GM23338 (cell line): ENCODE results near the gene EHF. TPM values are rescaled to one million over a fixed set of nuclear protein-coding genes. Genes with fewer than 3 reads are reported as not detected.

Experiments
- ATAC-seq: fragments of 200-7000 bp; cut with Tn5 transposase; 3 replicates; pipeline ENCODE4 v1.9.1; 2020
- DNase-seq: peaks from one replicate; pipeline ENCODE4 v3.0.0-alpha.2; 2015; ENCODE audit warnings: low spot score
- H2AFZ ChIP-seq: fragments of 200-600 bp; sonication (generic); 2 replicates; pipeline ENCODE4 v1.8.0; 2016; ENCODE audit warnings: antibody characterized with exemption, mild to moderate bottlenecking, moderate library complexity
- H3F3A ChIP-seq: fragments of 200-600 bp; sonication (generic); replicated peaks from 2 replicates; pipeline ENCODE4 v1.8.0; 2017; ENCODE audit warnings: antibody characterized with exemption, mixed run types, low read depth
- H3K27ac ChIP-seq: fragments of 200-600 bp; sonication (generic); 2 replicates; pipeline ENCODE4 v1.6.1; 2016; ENCODE audit warnings: low read depth
- H3K27me3 ChIP-seq: fragments of 200-600 bp; sonication (generic); 2 replicates; pipeline ENCODE4 v1.8.0; 2016; ENCODE audit warnings: mild to moderate bottlenecking, mixed run types, moderate library complexity; ENCODE audit not compliant: insufficient read depth
- H3K36me3 ChIP-seq: fragments of 200-600 bp; sonication (generic); 2 replicates; pipeline ENCODE4 v1.8.0; 2016; ENCODE audit warnings: mild to moderate bottlenecking; ENCODE audit not compliant: insufficient read depth
- H3K4me1 ChIP-seq: fragments of 200-600 bp; sonication (generic); 2 replicates; pipeline ENCODE4 v1.8.0; 2016; ENCODE audit warnings: mild to moderate bottlenecking, moderate library complexity; ENCODE audit not compliant: insufficient read depth
- H3K4me2 ChIP-seq: fragments of 200-600 bp; sonication (generic); 2 replicates; pipeline ENCODE4 v1.7.1; 2017; ENCODE audit warnings: mixed run types
- H3K4me3 ChIP-seq: fragments of 200-600 bp; sonication (generic); 2 replicates; pipeline ENCODE4 v1.6.1; 2016; ENCODE audit warnings: mixed run types
- H3K79me2 ChIP-seq: fragments of 200-600 bp; sonication (generic); replicated peaks from 2 replicates; pipeline ENCODE4 v1.8.0; 2017; ENCODE audit warnings: mild to moderate bottlenecking; ENCODE audit not compliant: insufficient read depth
- H3K9me2 ChIP-seq: fragments of 200-600 bp; sonication (generic); 2 replicates; pipeline ENCODE4 v1.8.0; 2017; ENCODE audit not compliant: insufficient read depth
- H4K20me1 ChIP-seq: fragments of 200-600 bp; sonication (generic); replicated peaks from 2 replicates; pipeline ENCODE4 v1.8.0; 2017; ENCODE audit warnings: mild to moderate bottlenecking; ENCODE audit not compliant: insufficient read depth
- H3K27ac Mint-ChIP-seq: 2 replicates; pipeline ENCODE4 v1.8.0; 2020; ENCODE audit warnings: inconsistent platforms, mild to moderate bottlenecking, moderate library complexity, mixed read lengths
- H3K27me3 Mint-ChIP-seq: 3 replicates; pipeline ENCODE4 v1.8.0; 2022; ENCODE audit warnings: low read depth, mild to moderate bottlenecking, moderate library complexity, mixed read lengths, inconsistent platforms; ENCODE audit not compliant: insufficient read depth, poor library complexity
- H3K36me3 Mint-ChIP-seq: 3 replicates; pipeline ENCODE4 v1.8.0; 2021; ENCODE audit warnings: low read depth, mild to moderate bottlenecking, inconsistent platforms, moderate library complexity, mixed read lengths
- H3K4me1 Mint-ChIP-seq: 3 replicates; pipeline ENCODE4 v1.8.0; 2020; ENCODE audit warnings: mild to moderate bottlenecking, inconsistent platforms, mixed read lengths
- H3K4me3 Mint-ChIP-seq: 3 replicates; pipeline ENCODE4 v1.8.0; 2021; ENCODE audit warnings: moderate library complexity, mild to moderate bottlenecking, inconsistent platforms, mixed read lengths
- H3K9me3 Mint-ChIP-seq: 3 replicates; pipeline ENCODE4 v1.8.0; 2020; ENCODE audit warnings: moderate library complexity, mild to moderate bottlenecking, inconsistent platforms, mixed read lengths
- CREB1 ChIP-seq: fragments of 250-450 bp; sonication (Bioruptor Pico); IDR thresholded peaks from 2 replicates; pipeline ENCODE4 v1.5.0; 2020; ENCODE audit warnings: low read depth, mild to moderate bottlenecking, moderate library complexity
- EZH2 ChIP-seq: fragments of 200-600 bp; sonication (generic); IDR thresholded peaks from one replicate; pipeline ENCODE4 v1.8.0; 2017; ENCODE audit warnings: antibody characterized with exemption, mild to moderate bottlenecking, low read depth; ENCODE audit not compliant: unreplicated experiment
- EZH2phosphoT487 ChIP-seq: fragments of 200-600 bp; sonication (generic); IDR thresholded peaks from one replicate; pipeline ENCODE4 v1.8.1; 2018; ENCODE audit warnings: antibody characterized with exemption; ENCODE audit not compliant: unreplicated experiment
- JUNB ChIP-seq: IDR thresholded peaks from one replicate; pipeline ENCODE4 v1.6.1; 2016; ENCODE audit warnings: antibody characterized with exemption; ENCODE audit not compliant: unreplicated experiment
- NANOG ChIP-seq: IDR thresholded peaks from 2 replicates; pipeline ENCODE4 v1.6.1; 2016; ENCODE audit warnings: antibody characterized with exemption, borderline replicate concordance
- POLR2AphosphoS5 ChIP-seq: IDR thresholded peaks from 2 replicates; pipeline ENCODE4 v1.6.1; 2016; ENCODE audit warnings: antibody characterized with exemption, low read depth
- STAT1 ChIP-seq: IDR thresholded peaks from one replicate; pipeline ENCODE4 v1.6.1; 2016; ENCODE audit warnings: antibody characterized with exemption; ENCODE audit not compliant: unreplicated experiment
- ZNF114 ChIP-seq: fragments of 250-450 bp; sonication (Bioruptor Pico); IDR thresholded peaks from 2 replicates; pipeline ENCODE4 v1.5.0; 2020; ENCODE audit warnings: mild to moderate bottlenecking, moderate library complexity
- ZNF331 ChIP-seq: fragments of 250-450 bp; sonication (Bioruptor Pico); IDR thresholded peaks from 2 replicates; pipeline ENCODE4 v1.5.0; 2020; ENCODE audit warnings: low read depth, mild to moderate bottlenecking, moderate library complexity
- polyA plus RNA-seq: library from polyadenylated mRNA; unstranded; fragments of >200 nt; fragmentation: Nextera tagmentation; extraction: Ambion mirVana; gene quantifications from 2 replicates; pipeline ENCODE4 v1.2.1, GENCODE V29; 2016
- total RNA-seq: library from RNA; depleted of rRNA; stranded (reverse); fragments of >200 nt; shearing (Covaris generic); gene quantifications from 2 replicates; pipeline ENCODE4 v1.2.3, GENCODE V29; 2014
- TF ChIP-seq, protein P1 (sequence below): IDR thresholded peaks from 2 replicates; pipeline ENCODE4 v1.6.1; 2016; ENCODE audit warnings: antibody characterized with exemption
- TF ChIP-seq, protein P2 (sequence below): IDR thresholded peaks from one replicate; pipeline ENCODE4 v1.6.1; 2018; ENCODE audit warnings: antibody characterized with exemption; ENCODE audit not compliant: unreplicated experiment
- TF ChIP-seq, protein P3 (sequence below), 2 experiments: fragments of 200-600 bp in 1 of 2; sonication (generic) in 1 of 2; conservative IDR thresholded peaks; 2 replicates each; pipeline versions ENCODE4 v1.5.1 to v1.6.1; 2016 to 2017; ENCODE audit warnings: antibody characterized with exemption in 2 of 2, low read depth in 2 of 2, mild to moderate bottlenecking in 2 of 2, moderate library complexity in 1 of 2

The EHF gene
- total and polyA plus RNA-seq, 2 experiments from 2014 or later: not detected

DNA sequence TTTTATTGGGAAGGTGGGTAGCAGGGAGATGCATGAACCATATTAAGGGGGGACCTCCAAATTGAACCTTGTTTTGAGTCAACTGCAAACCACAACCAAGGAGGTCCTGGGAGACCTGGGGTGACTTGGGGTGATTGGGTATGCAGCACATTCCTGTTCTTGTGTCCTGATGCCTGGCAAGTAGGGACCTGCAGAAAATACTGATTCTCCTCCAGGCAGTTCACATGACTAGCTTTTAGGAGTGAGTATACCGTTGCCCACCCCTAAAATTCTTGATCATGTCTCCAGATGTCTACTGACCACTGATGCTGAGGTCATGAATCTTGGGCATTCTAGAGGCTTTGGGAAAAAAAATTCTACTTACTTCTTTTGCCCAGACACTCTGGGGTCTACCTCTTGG lies 6.3 kb downstream of the EHF start:
- Mint-ChIP-seq H3K4me1 (no peaks in the 10 kb centered on the region), H3K9me3 (no peaks in the 10 kb centered on the region; the same call in 2 of the 3 replicates), H3K27ac (no peak overlapping the region), H3K36me3 (no peaks in the 10 kb centered on the region), H3K4me3 (no peak overlapping the region), H3K27me3 (peaks cover 3% of the 10 kb centered on the region)
- H3K4me2 ChIP-seq: no peak overlapping the region
- DNase-seq (no peak), ATAC-seq (no peak)
- peaks cover 24% of the 10 kb centered on the region for H3K9me2 ChIP-seq
- no peaks in the 10 kb centered on the region for H3K27me3 ChIP-seq
- H3K27ac ChIP-seq: no peak overlapping the region
- no peaks in the 10 kb centered on the region for H3K79me2 ChIP-seq
- H3K4me3 ChIP-seq: no peak overlapping the region
- TF ChIP-seq POLR2AphosphoS5 (no peak), CREB1 (CRISPR knock-in tag) (no peak), JUNB (no peak)
- TF ChIP-seq, protein P1, sequence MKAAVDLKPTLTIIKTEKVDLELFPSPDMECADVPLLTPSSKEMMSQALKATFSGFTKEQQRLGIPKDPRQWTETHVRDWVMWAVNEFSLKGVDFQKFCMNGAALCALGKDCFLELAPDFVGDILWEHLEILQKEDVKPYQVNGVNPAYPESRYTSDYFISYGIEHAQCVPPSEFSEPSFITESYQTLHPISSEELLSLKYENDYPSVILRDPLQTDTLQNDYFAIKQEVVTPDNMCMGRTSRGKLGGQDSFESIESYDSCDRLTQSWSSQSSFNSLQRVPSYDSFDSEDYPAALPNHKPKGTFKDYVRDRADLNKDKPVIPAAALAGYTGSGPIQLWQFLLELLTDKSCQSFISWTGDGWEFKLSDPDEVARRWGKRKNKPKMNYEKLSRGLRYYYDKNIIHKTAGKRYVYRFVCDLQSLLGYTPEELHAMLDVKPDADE: no peak
- H4K20me1 ChIP-seq: no peaks in the 10 kb centered on the region
- no peaks in the 10 kb centered on the region for H3K36me3 ChIP-seq
- no peaks in the 10 kb centered on the region for H3F3A ChIP-seq
- H2AFZ ChIP-seq: no peak overlapping the region
- H3K4me1 ChIP-seq: no peaks in the 10 kb centered on the region

DNA sequence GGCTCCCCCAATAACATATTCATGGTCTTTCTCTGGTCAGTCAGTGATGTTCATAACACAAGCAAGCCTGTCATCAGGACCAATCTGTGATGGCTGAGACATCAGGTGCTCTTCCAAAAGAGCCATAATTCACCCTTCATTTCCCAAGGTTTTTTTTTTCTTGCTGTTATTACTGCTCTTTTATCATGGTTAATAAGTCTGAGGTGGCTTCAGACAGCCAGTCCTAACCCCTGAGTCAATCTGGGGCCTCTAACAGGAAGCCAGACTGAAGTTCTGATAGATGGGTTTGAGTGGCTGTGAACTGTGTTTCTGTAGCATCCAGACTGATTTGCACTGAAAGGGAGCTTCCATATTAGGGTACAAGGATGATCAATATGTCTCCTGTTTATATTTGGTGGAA lies 8.8 kb downstream of the EHF start:
- H3K79me2 ChIP-seq: no peaks in the 10 kb centered on the region
- peaks cover 4% of the 10 kb centered on the region; the same call in 2 of the 3 replicates for H3K4me1 Mint-ChIP-seq
- TF ChIP-seq, protein P2, sequence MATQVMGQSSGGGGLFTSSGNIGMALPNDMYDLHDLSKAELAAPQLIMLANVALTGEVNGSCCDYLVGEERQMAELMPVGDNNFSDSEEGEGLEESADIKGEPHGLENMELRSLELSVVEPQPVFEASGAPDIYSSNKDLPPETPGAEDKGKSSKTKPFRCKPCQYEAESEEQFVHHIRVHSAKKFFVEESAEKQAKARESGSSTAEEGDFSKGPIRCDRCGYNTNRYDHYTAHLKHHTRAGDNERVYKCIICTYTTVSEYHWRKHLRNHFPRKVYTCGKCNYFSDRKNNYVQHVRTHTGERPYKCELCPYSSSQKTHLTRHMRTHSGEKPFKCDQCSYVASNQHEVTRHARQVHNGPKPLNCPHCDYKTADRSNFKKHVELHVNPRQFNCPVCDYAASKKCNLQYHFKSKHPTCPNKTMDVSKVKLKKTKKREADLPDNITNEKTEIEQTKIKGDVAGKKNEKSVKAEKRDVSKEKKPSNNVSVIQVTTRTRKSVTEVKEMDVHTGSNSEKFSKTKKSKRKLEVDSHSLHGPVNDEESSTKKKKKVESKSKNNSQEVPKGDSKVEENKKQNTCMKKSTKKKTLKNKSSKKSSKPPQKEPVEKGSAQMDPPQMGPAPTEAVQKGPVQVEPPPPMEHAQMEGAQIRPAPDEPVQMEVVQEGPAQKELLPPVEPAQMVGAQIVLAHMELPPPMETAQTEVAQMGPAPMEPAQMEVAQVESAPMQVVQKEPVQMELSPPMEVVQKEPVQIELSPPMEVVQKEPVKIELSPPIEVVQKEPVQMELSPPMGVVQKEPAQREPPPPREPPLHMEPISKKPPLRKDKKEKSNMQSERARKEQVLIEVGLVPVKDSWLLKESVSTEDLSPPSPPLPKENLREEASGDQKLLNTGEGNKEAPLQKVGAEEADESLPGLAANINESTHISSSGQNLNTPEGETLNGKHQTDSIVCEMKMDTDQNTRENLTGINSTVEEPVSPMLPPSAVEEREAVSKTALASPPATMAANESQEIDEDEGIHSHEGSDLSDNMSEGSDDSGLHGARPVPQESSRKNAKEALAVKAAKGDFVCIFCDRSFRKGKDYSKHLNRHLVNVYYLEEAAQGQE: no peak
- TF ChIP-seq, protein P1: no peak
- TF ChIP-seq POLR2AphosphoS5: no peak
- no peak for TF ChIP-seq NANOG
- no peak for TF ChIP-seq ZNF114 (CRISPR knock-in tag)
- no peak for TF ChIP-seq STAT1
- TF ChIP-seq, protein P3, sequence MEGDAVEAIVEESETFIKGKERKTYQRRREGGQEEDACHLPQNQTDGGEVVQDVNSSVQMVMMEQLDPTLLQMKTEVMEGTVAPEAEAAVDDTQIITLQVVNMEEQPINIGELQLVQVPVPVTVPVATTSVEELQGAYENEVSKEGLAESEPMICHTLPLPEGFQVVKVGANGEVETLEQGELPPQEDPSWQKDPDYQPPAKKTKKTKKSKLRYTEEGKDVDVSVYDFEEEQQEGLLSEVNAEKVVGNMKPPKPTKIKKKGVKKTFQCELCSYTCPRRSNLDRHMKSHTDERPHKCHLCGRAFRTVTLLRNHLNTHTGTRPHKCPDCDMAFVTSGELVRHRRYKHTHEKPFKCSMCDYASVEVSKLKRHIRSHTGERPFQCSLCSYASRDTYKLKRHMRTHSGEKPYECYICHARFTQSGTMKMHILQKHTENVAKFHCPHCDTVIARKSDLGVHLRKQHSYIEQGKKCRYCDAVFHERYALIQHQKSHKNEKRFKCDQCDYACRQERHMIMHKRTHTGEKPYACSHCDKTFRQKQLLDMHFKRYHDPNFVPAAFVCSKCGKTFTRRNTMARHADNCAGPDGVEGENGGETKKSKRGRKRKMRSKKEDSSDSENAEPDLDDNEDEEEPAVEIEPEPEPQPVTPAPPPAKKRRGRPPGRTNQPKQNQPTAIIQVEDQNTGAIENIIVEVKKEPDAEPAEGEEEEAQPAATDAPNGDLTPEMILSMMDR (conservative IDR thresholded peaks at IDR 0.05; ENCODE audit: low read depth in 2 of 2): no peak
- no peak for TF ChIP-seq ZNF331
- TF ChIP-seq EZH2: no peak
- TF ChIP-seq EZH2phosphoT487: no peak
- TF ChIP-seq CREB1 (CRISPR knock-in tag): no peak

More for the DNA sequence above, 8.8 kb downstream of the EHF start:
- Histone ChIP-seq H3K4me2 (no peak overlapping the region), H3K4me1 (no peaks in the 10 kb centered on the region), H3K4me3 (no peak overlapping the region), H3K27me3 (no peaks in the 10 kb centered on the region), H3K27ac (no peak overlapping the region), H3F3A (no peaks in the 10 kb centered on the region), H2AFZ (no peak overlapping the region), H4K20me1 (no peaks in the 10 kb centered on the region), H3K9me2 (peaks cover 12% of the 10 kb centered on the region), H3K36me3 (no peaks in the 10 kb centered on the region)
- DNase-seq (no peak), ATAC-seq (no peak)
- Mint-ChIP-seq H3K9me3 (no peaks in the 10 kb centered on the region; the same call in 2 of the 3 replicates), H3K27me3 (peaks cover 3% of the 10 kb centered on the region), H3K27ac (no peak overlapping the region), H3K36me3 (no peaks in the 10 kb centered on the region), H3K4me3 (no peak overlapping the region)
